Mesenchymal stem cell (in vitro differentiated cells and primary cell): ENCODE data around the gene RUNX2.
A peak's percentile ranks its signal among the peaks of the same experiment; 100 is the strongest.

Source experiments
- DNase-seq: peaks from one replicate; pipeline ENCODE4 v3.0.0-alpha.2; 2013
- H2AFZ ChIP-seq: one replicate; pipeline ENCODE4 v1.6.1; 2013; ENCODE audit warnings: low read depth, mild to moderate bottlenecking, control low read depth, inconsistent platforms, low read length, moderate library complexity
- H2AK5ac ChIP-seq: 2 replicates; pipeline ENCODE4 v1.6.1; 2013; ENCODE audit warnings: low read length, moderate library complexity, mild to moderate bottlenecking, inconsistent platforms; ENCODE audit not compliant: severe bottlenecking
- H2BK120ac ChIP-seq: one replicate; pipeline ENCODE4 v1.6.1; 2013; ENCODE audit warnings: low read depth, mild to moderate bottlenecking, inconsistent platforms, low read length, moderate library complexity
- H2BK12ac ChIP-seq, 2 experiments: one replicate each; pipeline ENCODE4 v1.6.1; 2013; ENCODE audit warnings: inconsistent platforms in 2 of 2, low read length in 2 of 2, mild to moderate bottlenecking in 2 of 2, moderate library complexity in 2 of 2, control low read depth in 1 of 2
- H2BK15ac ChIP-seq: one replicate; pipeline ENCODE4 v1.6.1; 2013; ENCODE audit warnings: mild to moderate bottlenecking, low read depth, inconsistent platforms; ENCODE audit not compliant: poor library complexity, severe bottlenecking
- H2BK5ac ChIP-seq: 2 replicates; pipeline ENCODE4 v1.6.1; 2013; ENCODE audit warnings: low read depth, mild to moderate bottlenecking, low read length, control low read depth, inconsistent platforms; ENCODE audit not compliant: poor library complexity, severe bottlenecking
- H3K14ac ChIP-seq, 2 experiments: one replicate each; pipeline ENCODE4 v1.6.1; 2013; ENCODE audit warnings: inconsistent platforms in 2 of 2, low read length in 2 of 2, control low read depth in 1 of 2, mild to moderate bottlenecking in 1 of 2, moderate library complexity in 1 of 2
- H3K18ac ChIP-seq, 2 experiments: one replicate each; pipeline ENCODE4 v1.6.1; 2013; ENCODE audit warnings: inconsistent platforms in 2 of 2, low read length in 2 of 2, control low read depth in 1 of 2, low read depth in 1 of 2, mild to moderate bottlenecking in 1 of 2
- H3K23ac ChIP-seq, 2 experiments: one replicate each; pipeline ENCODE4 v1.6.1; 2013; ENCODE audit warnings: inconsistent platforms in 2 of 2, low read length in 2 of 2, mild to moderate bottlenecking in 2 of 2, moderate library complexity in 2 of 2, control low read depth in 1 of 2
- H3K27ac ChIP-seq: 2 replicates; pipeline ENCODE4 v1.5.1; 2013; ENCODE audit warnings: mild to moderate bottlenecking, moderate library complexity, low read length, control low read depth, inconsistent platforms; ENCODE audit not compliant: poor library complexity, severe bottlenecking
- H3K27me3 ChIP-seq, 2 experiments: 2 replicates each; pipeline versions ENCODE4 v1.6.1 to v1.7.0; 2013; ENCODE audit warnings: low read length in 2 of 2, mild to moderate bottlenecking in 2 of 2, moderate library complexity in 2 of 2, control low read depth in 1 of 2, inconsistent platforms in 1 of 2; ENCODE audit not compliant: control insufficient read depth in 1 of 2, insufficient read depth in 1 of 2
- H3K36me3 ChIP-seq, 2 experiments: 2 replicates each; pipeline versions ENCODE4 v1.6.1 to v1.7.0; 2013; ENCODE audit warnings: low read length in 2 of 2, control low read depth in 1 of 2, inconsistent platforms in 1 of 2, low read depth in 1 of 2, mild to moderate bottlenecking in 1 of 2; ENCODE audit not compliant: insufficient read depth in 2 of 2, control insufficient read depth in 1 of 2
- H3K4ac ChIP-seq, 2 experiments: one replicate each; pipeline ENCODE4 v1.6.1; 2013; ENCODE audit warnings: inconsistent platforms in 2 of 2, low read length in 2 of 2, mild to moderate bottlenecking in 2 of 2, moderate library complexity in 2 of 2, control low read depth in 1 of 2, low read depth in 1 of 2
- H3K4me1 ChIP-seq: 2 replicates; pipeline ENCODE4 v1.6.1; 2013; ENCODE audit warnings: low read depth, low read length, control low read depth; ENCODE audit not compliant: control insufficient read depth, insufficient read depth
- H3K4me2 ChIP-seq: 2 replicates; pipeline ENCODE4 v1.6.1; 2013; ENCODE audit warnings: low read length, mild to moderate bottlenecking, inconsistent platforms; ENCODE audit not compliant: poor library complexity, severe bottlenecking
- H3K4me3 ChIP-seq, 2 experiments: 2 replicates each; pipeline versions ENCODE4 v1.5.1 to v1.7.0; 2013; ENCODE audit warnings: low read length in 2 of 2, mild to moderate bottlenecking in 2 of 2, control low read depth in 1 of 2, low read depth in 1 of 2; ENCODE audit not compliant: insufficient read depth in 1 of 2
- H3K79me1 ChIP-seq: replicated peaks from 2 replicates; pipeline ENCODE4 v1.6.1; 2013; ENCODE audit warnings: mild to moderate bottlenecking, control low read depth, low read length, inconsistent platforms; ENCODE audit not compliant: poor library complexity, severe bottlenecking
- H3K9ac ChIP-seq: 2 replicates; pipeline ENCODE4 v1.7.0; 2013; ENCODE audit warnings: mild to moderate bottlenecking, low read length, moderate library complexity
- H3K9me3 ChIP-seq: 2 replicates; pipeline ENCODE4 v1.7.0; 2013; ENCODE audit warnings: mild to moderate bottlenecking, low read length; ENCODE audit not compliant: control insufficient read depth
- H4K8ac ChIP-seq: one replicate; pipeline ENCODE4 v1.6.1; 2013; ENCODE audit warnings: inconsistent platforms, mild to moderate bottlenecking, low read length, moderate library complexity
- H4K91ac ChIP-seq: one replicate; pipeline ENCODE4 v1.6.1; 2013; ENCODE audit warnings: mild to moderate bottlenecking, low read length, inconsistent platforms
- WGBS: methylation state at CpG from one replicate; pipeline ENCODE4 v1.1.7; 2013; ENCODE audit warnings: mixed read lengths; 5-methylcytosine and 5-hydroxymethylcytosine counted together

The RUNX2 gene

DNA sequence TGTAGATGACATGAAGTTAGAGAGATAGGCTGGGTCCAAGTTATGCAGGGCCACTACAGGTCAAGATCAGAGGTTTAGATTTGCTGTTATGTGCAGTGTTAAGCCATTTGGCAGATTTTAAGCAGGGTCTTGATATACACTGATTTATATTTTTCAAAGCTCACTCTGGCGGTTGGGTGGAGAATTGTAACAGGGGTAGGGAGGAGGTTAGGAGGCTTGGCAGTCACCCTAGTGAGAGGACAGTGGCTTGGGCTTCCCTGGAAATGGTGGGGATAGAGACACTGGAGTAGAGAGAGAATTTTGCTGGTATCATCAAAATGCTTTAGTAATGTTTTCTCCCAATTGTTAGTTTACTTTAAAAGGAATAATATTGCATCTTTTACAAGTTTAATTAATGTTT lies 199.1 kb downstream of the RUNX2 start:
- no peaks in the 10 kb centered on the region for H3K9me3 ChIP-seq
- H2AFZ ChIP-seq, result no peak overlapping the region
- H3K14ac ChIP-seq, result no peak overlapping the region
- no peak overlapping the region for H4K91ac ChIP-seq
- no peak overlapping the region for H3K18ac ChIP-seq
- DNase-seq, result no peak
- no peak overlapping the region for H2AK5ac ChIP-seq
- peaks cover 0 to 15% of the 10 kb centered on the region in 2 experiments for H3K36me3 ChIP-seq
- H2BK12ac ChIP-seq, result no peak overlapping the region
- no peak overlapping the region for H2BK15ac ChIP-seq
- H4K8ac ChIP-seq, result no peak overlapping the region
- no peak overlapping the region for H2BK5ac ChIP-seq
- no peak overlapping the region for H3K4me2 ChIP-seq
- peaks cover 3% of the 10 kb centered on the region for H3K4me1 ChIP-seq
- H3K23ac ChIP-seq, result no peak overlapping the region
- peaks cover 20% of the 10 kb centered on the region for H3K79me1 ChIP-seq
- no peak overlapping the region for H3K4ac ChIP-seq
- no peak overlapping the region for H3K27ac ChIP-seq
- H2BK120ac ChIP-seq, result no peak overlapping the region
- no peak overlapping the region for H3K4me3 ChIP-seq
- no peak overlapping the region for H3K9ac ChIP-seq
- 67% methylated on average over 1 of the region's 1 CpG for WGBS
- no peaks in the 10 kb centered on the region for H3K27me3 ChIP-seq

DNA sequence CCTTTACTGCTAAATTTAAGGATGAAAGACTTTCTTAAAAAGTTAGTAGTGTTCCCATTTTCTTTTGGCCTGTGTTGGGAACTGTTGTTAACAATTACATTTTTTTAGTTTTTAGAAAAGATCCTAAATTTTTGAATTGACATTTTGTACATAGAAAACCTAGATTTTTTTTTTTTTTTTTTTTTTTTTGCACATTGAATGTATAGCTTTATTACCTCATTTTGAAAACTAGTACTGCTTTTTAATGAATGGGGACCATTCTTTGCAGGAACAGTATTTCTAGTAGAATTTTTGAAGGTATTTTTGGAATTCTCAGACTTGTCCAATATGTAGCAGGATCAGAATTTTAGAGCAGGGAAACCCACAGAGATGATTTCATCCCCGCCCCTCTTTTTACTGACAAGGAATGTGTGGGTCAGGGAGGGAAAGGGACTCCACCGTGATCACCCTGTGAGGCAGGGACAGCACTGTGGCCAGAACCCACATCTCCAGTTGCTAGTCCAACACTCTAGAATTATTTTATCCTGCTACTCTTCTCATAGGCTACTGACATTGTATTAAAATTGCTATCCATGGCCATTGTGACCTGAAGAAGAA lies 204.0 kb downstream of the RUNX2 start:
- no peak overlapping the region for H2BK15ac ChIP-seq
- no peak overlapping the region for H2BK5ac ChIP-seq
- no peak overlapping the region for H3K14ac ChIP-seq
- H3K79me1 ChIP-seq, result peaks cover 38% of the 10 kb centered on the region
- no peak overlapping the region for H3K4me3 ChIP-seq
- no peak overlapping the region for H2BK120ac ChIP-seq
- H3K18ac ChIP-seq, result no peak overlapping the region
- no peak overlapping the region for H3K23ac ChIP-seq
- no peaks in the 10 kb centered on the region for H3K9me3 ChIP-seq
- H4K91ac ChIP-seq, result no peak overlapping the region
- no peak overlapping the region for H2AFZ ChIP-seq
- H3K9ac ChIP-seq, result peak overlapping the region; percentile 87
- H4K8ac ChIP-seq, result no peak overlapping the region
- peaks cover 0 to 25% of the 10 kb centered on the region in 2 experiments for H3K36me3 ChIP-seq
- H3K4me2 ChIP-seq, result no peak overlapping the region
- H2AK5ac ChIP-seq, result no peak overlapping the region
- no peaks in the 10 kb centered on the region for H3K27me3 ChIP-seq
- no peak overlapping the region for H3K4ac ChIP-seq
- H2BK12ac ChIP-seq, result no peak overlapping the region
- peak; percentile 12 for DNase-seq
- no peak overlapping the region for H3K27ac ChIP-seq
- H3K4me1 ChIP-seq, result no peaks in the 10 kb centered on the region
- 94% methylated on average over 2 of the region's 2 CpGs for WGBS

DNA sequence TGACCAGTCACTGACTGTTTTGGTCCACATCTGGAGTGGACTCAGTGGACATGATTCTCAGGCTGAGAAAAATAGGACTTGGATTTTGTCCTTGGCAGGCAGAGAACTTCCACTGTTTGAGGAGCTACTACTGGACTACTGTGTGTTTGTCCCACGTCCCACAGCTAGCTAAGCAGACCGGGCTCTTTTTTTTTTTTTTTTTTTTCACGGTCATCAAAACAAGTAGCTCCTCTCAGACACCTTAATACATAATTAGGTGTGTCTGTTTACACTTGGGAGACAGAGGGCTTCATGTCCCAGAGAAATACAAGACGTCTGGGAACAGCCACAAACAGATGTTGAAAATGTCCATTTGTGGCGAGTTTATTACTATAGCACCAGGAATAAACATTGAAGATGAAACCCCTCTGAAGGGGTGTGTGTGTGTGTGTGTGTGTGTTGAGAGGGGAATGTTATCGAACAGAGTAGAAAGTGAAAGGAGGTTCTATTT lies 204.6 kb downstream of the RUNX2 start:
- Histone ChIP-seq H3K9ac (peak overlapping the region; percentile 87), H3K18ac (no peak overlapping the region), H3K9me3 (no peaks in the 10 kb centered on the region), H4K91ac (no peak overlapping the region), H4K8ac (no peak overlapping the region), H2BK12ac (no peak overlapping the region), H3K23ac (no peak overlapping the region), H3K4ac (no peak overlapping the region), H2AK5ac (no peak overlapping the region), H3K27me3 (no peaks in the 10 kb centered on the region), H3K14ac (no peak overlapping the region), H2BK120ac (no peak overlapping the region), H3K4me2 (no peak overlapping the region), H3K36me3 (peaks cover 0 to 27% of the 10 kb centered on the region in 2 experiments), H2AFZ (no peak overlapping the region), H3K4me1 (no peaks in the 10 kb centered on the region), H3K27ac (no peak overlapping the region), H3K79me1 (peaks cover 42% of the 10 kb centered on the region), H3K4me3 (peak overlapping the region in 1 of 2 experiments; percentile 74), H2BK15ac (no peak overlapping the region), H2BK5ac (no peak overlapping the region)
- WGBS, result 12% methylated on average over 3 of the region's 6 CpGs
- peak; percentile 84 for DNase-seq

- Histone ChIP-seq H3K79me1 (peaks cover 39% of the 10 kb centered on the region), H3K4me1 (peaks cover 2% of the 10 kb centered on the region), H2BK12ac (no peak overlapping the region), H3K4me2 (no peak overlapping the region), H2BK120ac (no peak overlapping the region), H3K4me3 (peak overlapping the region in 1 of 2 experiments; percentile 74), H3K27ac (no peak overlapping the region), H4K91ac (no peak overlapping the region), H3K36me3 (peaks cover 0 to 24% of the 10 kb centered on the region in 2 experiments), H3K9me3 (no peaks in the 10 kb centered on the region), H3K9ac (peak overlapping the region; percentile 87), H2AFZ (no peak overlapping the region), H4K8ac (no peak overlapping the region), H2AK5ac (no peak overlapping the region), H3K18ac (no peak overlapping the region), H3K27me3 (no peaks in the 10 kb centered on the region), H2BK5ac (no peak overlapping the region), H3K4ac (no peak overlapping the region), H2BK15ac (no peak overlapping the region), H3K14ac (no peak overlapping the region), H3K23ac (no peak overlapping the region)
- DNase-seq, result peak; percentile 23
- 69% methylated on average over 3 of the region's 4 CpGs for WGBS
Observed at GRCh38 chr6:45533386-45533785, 205.3 kb downstream of the RUNX2 start.
